Measurements from ENCODE around the gene ELOVL5.

GRCh38 chr6:53344969-53345368, 3.8 kb downstream of the ELOVL5 start:
- no peak for TF ChIP-seq EZH2 (IDR thresholded peaks at IDR 0.05; ENCODE audit: borderline replicate concordance, low read length)
- TF ChIP-seq, protein P1, sequence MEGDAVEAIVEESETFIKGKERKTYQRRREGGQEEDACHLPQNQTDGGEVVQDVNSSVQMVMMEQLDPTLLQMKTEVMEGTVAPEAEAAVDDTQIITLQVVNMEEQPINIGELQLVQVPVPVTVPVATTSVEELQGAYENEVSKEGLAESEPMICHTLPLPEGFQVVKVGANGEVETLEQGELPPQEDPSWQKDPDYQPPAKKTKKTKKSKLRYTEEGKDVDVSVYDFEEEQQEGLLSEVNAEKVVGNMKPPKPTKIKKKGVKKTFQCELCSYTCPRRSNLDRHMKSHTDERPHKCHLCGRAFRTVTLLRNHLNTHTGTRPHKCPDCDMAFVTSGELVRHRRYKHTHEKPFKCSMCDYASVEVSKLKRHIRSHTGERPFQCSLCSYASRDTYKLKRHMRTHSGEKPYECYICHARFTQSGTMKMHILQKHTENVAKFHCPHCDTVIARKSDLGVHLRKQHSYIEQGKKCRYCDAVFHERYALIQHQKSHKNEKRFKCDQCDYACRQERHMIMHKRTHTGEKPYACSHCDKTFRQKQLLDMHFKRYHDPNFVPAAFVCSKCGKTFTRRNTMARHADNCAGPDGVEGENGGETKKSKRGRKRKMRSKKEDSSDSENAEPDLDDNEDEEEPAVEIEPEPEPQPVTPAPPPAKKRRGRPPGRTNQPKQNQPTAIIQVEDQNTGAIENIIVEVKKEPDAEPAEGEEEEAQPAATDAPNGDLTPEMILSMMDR (IDR thresholded peaks at IDR 0.05; ENCODE audit: low read length), result no peak

All from OCI-LY1 (cell line).